ENCODE data around the gene DNAI2.

The DNAI2 gene

DNA sequence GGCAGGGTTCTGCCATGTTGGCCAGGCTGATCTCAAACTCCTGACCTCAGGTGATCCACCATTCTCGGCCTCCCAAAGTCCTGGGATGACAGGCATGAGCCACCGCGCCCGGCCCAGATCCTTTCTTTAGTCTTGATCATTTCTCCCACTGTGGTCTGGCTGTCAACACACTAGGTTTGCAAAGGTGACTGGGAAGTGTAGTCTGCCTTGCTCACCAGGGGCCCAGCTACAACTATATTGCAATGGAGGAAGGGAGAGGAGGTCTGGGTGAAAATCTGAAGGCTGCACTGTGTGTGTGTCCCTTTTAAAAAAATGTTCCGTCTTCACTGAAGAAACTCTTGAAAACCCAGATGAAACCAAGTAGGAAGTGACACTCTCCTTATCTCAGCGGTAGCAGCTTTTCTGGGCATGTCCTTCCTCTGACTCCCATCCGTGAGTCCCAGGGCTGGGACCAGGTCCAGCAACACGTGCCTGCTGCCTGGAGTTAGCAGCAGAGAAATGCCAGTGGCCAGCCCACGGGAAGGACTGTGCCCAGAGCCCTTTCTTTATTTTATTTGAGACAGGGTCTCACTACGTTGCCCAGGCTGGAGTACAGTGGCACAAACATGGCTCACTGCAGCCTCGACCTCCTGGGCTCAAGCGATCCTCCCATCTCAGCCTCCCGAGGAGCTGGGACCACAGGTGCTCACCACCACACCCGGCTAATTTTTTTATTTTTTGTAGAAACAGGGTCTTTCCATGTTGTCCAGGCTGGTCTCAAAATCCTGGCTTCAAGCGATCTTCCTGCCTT is 34.1 kb downstream of the DNAI2 start:
- DNase-seq: no peak

GRCh38 chr17:74309902-74310301 is 35.9 kb downstream of the DNAI2 start:
- no peak for DNase-seq

GRCh38 chr17:74314877-74315276 is 40.8 kb downstream of the DNAI2 start:
- DNase-seq: no peak

DNA sequence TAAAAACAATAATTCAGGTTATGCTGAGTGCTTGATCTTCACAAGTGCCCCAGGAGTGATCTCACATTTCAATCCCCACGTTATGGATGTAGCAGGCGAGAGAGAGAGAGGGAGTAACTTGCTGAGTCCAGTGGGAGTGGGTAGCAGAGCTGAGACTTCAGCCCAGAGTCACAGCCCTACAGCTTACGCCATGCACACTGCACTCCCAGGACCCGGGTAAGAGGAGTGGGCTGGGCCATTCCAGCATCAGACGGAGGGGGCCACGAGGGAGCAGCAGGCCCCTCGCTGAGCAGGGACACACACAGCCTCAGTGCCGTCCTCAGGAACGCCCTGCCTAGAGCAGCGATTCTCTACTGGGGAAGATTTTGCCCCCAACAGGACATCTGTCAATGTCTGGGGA is 42.2 kb downstream of the DNAI2 start:
- no peak for DNase-seq

DNA sequence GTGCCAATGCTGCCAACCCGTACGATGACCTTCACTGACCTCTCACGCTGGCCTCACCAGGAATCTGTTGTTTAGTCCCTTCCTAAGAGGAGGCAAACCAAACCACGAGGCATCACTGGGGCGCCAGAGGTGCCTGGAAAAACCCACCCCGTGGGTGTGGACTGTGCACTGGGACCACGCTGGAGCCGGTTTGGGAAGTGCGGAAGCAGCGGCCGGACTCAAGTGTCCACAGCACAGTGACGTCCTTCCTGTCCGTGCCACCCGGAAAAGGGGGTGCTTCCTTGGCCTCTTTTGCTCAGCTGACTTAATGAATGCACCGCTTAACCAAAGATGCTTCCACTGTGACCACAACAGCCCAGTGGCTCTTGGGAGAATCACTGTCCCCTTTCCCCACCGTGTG is 43.0 kb downstream of the DNAI2 start:
- no peak for DNase-seq

GRCh38 chr17:74318391-74318790 is 44.4 kb downstream of the DNAI2 start:
- no peak for DNase-seq

DNA sequence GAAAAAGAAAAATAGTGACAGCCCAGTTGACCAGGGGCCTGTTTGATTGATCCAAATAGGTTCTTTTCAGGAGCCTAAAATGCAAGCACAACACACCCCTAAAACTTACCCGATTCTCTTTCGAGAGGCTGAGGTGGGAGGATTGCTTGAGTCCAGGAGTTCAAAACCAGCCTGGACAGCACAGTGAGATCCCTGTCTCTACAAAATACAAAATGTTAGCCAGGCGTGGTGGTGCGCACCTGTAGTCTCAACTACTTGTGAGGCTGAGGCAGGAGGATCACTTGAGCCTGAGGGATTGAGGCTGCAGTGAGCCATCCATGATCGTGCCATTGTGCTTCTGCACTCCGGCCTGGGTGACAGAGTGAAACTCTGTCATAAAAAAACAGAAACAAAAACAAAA is 50.5 kb downstream of the DNAI2 start:
- peak; percentile 14 for DNase-seq

- DNase-seq: no peak
Measured at GRCh38 chr17:74325376-74325742, 51.3 kb downstream of the DNAI2 start.

DNA sequence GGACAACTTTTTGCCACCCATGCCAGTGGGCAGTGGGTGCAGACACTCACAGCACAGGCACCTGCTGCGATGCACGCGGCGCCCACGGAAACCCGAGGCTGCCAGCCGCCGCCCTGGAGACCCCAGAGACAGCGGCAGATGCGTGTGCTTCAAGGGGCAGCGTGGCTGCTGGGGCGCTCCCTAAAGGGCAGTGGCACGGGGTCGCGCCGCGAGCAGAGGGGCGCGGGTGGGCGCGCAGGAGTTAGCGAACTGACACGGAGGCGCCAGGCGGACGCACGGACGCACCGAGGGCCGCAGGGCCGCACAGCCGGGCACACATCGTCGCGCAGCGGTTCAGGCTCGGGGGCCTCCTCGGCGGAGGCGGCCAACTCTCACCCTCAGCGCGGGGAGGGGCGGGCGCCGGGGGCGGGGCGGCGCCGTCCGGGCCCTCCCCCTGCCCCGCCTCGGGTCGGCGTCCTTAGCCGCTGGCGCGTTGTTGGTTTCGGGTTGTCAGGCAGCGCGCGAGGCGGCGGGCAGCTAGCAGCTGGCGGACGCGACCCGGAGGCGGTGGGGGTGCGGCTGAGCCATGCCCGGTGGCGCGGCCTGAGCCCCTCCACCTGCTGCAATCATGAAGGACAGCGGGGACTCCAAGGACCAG is 51.8 kb downstream of the DNAI2 start, which contains the start of gene KIF19:
KIF19 (plus strand) TSS at position 484 of the 637 bp plus-strand sequence; CDS start at position 608, 124 bp downstream.
- DNase-seq: peak; percentile 51

- no peak for DNase-seq
Measured at GRCh38 chr17:74326506-74326905, 52.5 kb downstream of the DNAI2 start.

DNA sequence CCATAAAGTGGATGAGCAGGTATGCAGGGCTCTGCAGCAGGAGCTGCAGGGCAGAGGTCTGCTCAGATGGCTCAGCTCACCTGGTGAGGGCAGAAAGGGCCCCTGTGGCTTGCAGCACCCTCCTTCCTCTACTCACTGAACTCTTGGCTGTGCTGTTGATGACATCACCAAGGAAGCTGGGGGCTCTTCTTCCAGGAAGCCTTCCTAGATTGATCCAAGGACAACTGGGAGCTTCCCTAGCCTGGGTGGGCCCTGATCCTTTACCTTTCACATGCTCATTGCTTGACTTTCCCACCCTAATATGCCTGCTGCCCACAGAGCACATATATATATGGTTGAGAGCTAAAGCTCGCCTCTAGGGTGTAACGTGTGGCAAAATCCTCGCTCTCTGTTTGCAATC is 54.5 kb downstream of the DNAI2 start:
- no peak for DNase-seq

DNA sequence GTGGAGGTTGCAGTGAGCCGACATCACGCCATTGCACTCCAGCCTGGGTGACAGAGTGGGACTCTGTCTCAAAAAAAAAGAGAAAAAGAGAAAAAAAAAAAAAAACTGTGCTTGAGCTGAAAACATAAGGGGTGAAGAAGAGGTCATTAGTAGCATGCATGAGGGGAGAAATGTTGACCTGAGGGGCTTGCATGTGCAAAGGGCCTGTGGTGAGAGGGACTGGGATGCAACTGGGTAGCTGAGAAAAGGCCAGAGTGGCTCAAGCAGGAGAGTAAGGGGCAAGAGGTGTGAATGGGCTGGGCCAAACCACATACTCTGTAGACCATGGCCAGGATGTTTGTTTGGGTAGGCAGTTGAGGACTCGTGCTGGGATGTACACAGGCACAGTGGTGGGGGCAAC is 55.3 kb downstream of the DNAI2 start:
- DNase-seq: no peak

DNA sequence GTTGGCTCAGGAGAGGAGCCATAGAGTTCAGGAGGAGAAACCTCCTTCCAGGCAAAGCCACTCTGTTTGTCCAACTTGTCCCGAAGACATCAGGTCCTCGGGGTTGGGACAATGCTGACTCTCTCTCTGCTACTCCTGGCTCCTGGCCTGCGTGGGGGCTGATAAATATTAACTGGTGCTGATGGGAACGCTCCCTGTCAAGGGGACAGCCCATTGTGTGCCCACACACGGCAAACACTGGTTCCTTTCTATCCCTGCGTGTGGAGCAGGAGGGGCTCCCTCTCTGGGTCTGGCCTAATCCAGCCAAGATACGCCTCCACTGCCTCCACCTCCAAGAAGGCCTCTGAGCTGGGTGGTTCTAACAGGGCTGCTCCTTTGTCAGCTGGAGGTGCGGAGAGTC is 56.4 kb downstream of the DNAI2 start:
- DNase-seq: no peak

DNA sequence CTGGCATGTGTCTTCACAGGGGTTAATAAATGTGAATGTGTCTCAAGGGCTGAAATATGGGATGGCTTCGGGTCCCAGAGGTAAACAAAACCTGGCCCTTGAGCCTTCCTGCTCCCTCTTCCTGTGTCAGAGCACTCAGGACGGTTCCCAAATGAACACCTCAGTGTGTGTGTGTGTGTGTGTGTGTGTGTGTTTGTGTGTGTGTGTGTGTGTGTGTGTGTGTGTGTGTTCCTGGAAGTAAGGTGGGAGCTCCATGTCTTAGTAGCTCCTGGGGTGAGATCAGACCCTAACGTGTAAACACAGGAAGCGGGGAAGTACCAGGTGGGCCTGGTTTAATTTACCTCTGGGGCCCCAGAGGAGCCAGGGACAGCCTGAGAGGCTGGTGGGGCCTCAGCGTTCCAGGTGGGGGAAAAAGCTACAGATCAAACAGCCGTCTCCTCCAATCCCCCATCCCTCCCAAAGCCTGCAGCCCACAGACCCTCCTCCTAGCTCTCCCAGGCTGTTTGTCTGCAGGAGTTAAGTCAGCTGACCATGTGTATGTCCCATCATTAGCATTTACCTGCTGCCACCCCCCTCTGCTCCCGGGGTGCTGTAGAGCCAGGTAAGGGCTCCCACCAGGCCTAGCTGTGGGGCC is 58.1 kb downstream of the DNAI2 start:
- DNase-seq: no peak

DNA sequence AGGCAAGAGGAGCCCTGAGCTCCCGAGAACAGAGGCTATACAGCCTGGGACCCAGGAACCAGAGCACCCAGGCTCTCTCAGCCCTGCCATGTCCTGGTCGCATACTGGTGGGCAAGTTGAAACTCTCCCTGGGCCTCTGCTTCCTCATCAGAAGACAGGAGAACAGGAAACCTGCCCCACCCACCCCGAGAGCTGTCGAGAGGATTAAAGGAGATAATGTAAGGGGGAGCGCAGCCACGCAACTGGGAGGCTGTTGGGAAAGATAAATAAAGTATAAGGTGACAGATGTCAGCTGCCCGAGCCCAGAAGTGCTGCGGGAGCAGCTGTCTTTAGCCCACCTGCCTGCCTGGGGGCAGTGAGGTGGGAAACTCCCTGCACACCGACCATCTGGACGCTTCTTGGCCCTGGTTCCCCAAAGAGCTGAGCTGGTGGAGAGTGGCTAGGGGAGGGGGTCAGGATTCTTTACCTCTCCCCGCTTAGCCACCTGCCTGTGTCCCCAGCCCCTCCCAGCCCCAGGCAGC is 58.8 kb downstream of the DNAI2 start:
- no peak for DNase-seq

DNA sequence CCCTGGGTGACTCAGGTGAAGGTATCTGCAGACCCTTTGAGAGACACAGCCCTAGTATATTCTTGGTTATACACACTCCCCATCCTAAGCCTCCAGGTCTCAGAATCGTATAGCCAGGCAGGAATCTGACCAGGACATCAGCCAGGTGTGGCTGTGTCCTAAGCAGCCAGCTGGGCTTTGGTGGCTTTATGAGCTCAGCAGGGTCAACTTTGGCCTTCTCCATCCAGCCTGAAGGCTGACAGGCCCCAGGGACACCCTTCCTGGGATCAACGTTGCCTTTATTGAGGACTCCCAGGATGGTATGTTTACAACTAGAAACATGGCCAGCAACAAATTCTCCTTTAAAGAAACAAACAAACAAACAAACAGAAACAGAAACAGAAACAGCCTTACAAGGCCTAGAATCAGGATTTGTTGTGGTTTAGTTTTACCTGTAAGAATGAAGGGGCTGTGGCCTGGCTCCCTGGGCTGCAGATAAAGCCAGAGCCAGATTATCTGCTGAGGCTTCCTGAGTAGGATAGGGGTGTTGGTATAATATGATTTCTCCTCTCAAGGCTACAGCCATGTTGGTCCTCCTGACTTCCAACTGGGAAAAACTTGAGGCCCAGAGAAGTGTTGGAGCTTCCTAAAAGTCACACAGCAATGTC is 60.5 kb downstream of the DNAI2 start:
- DNase-seq: no peak

- no peak for DNase-seq
Measured at GRCh38 chr17:74335529-74336062, 61.6 kb downstream of the DNAI2 start.

DNA sequence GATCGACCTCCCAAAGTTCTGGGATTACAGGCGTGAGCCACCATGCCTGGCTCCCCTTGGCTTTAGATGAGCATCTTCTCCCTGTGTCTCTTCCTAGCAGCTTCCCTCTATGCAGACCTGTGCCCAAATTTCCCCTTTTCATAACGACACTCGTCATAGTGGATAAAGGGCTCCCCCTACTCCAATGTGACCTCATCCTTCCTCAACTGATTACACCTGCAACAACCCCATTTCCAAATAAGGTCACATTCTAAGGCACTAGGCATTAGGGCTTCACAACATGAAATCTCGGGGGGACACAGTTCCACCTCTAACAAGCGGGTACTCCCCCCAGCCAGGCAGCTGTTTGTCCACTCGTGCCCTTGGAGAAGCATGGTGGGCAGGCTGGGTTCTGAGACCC is 62.3 kb downstream of the DNAI2 start:
- DNase-seq: no peak

- no peak for DNase-seq
Measured at GRCh38 chr17:74337834-74338500, 63.9 kb downstream of the DNAI2 start.

GRCh38 chr17:74339537-74340195 is 65.6 kb downstream of the DNAI2 start:
- no peak for DNase-seq

DNA sequence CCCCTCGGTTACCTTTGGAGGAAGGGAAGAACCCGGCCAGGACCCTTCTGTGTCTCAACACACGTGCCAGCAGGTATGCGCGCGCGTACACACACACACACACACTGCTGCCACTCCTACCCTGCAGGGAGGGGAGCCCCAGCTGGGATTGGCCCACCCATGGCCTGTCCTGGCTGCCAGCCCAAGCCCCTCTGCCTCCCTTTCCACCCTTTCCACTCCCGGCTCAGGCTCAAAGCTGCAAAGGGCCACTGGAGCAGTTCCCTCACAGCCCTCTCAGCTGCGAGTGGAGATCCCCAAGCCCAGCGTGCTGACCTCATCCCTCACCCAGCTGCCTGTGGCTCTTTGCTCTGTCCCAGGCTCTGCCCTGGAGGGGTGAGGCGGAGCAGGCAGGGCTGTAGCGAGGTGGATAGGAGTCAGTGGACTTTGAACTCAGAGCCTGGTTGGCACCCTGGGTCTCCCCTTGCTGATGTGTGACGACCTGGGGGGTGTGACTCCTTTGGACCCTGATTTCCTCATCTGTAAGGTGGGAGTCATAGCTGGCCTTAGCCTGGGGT is 66.5 kb downstream of the DNAI2 start:
- DNase-seq: no peak

- no peak for DNase-seq
Measured at GRCh38 chr17:74342224-74342623, 68.2 kb downstream of the DNAI2 start.
